Measurements from ENCODE around the gene BTBD9.

The BTBD9 gene

GRCh38 chr6:38187811-38188590 lies 451.7 kb downstream of the BTBD9 start:
- DNase-seq: no peak

DNA sequence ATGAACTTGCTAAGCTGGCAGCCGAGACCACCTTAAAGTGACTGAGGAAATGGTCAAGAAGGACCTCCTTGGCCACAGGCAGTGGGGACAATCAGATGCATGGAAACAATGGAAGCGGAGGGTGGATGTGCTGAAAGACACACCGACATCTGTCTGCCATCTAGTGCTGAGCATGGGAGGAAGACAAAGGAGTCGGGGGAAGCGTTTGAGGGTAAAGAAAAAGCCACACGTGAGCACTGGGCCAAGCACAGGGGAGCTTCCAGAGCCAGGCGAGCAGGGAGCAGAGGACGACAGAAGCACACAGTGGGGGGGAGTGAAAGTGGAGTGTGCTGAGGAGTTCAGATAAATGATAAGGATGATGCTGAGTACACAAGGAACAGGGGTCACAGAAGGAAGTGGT lies 452.4 kb downstream of the BTBD9 start:
- no peak for DNase-seq

DNA sequence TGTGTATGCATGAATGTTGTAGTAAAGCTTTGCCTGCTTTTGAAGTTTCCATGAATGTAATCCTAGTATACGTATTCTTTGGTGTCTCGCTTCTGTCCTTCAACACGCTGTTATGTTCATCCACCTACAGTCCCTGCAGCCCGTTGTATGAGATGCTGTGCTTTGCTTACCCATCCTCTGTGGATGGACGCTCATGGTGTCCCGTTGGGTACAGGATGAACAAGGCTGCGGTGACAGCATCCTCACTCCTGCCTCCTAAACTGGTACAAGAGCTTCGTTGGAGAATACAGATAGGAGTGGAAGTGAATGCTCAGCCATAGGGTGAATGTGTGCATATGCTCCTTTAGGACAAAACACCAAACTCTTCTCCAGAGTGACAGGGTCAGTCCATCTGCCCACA lies 454.0 kb downstream of the BTBD9 start:
- DNase-seq: no peak

DNA sequence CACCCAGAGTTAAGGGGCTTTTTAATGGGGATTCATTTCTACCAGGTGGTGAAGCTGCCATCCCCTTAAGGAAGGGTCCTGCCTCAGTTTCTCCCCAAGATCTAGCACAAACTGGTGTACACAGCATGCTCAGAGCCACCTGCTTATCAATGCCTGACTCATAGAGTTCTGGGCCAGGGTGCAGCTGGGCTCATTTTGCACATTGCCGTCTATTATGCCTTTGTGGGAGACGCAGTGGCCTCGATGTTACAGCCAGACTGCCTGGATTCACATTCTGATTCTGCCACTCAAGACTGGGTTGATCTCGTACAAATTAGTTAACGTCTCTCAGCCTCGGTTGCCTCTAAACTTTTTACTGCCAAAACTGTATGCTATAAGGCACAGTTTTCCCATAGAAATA lies 454.5 kb downstream of the BTBD9 start:
- no peak for DNase-seq

- no peak for DNase-seq
Observed at GRCh38 chr6:38184585-38185080, 455.1 kb downstream of the BTBD9 start.

GRCh38 chr6:38183856-38184584 lies 455.7 kb downstream of the BTBD9 start:
- no peak for DNase-seq

- no peak for DNase-seq
Observed at GRCh38 chr6:38182426-38182825, 457.3 kb downstream of the BTBD9 start.

GRCh38 chr6:38180586-38180985 lies 459.1 kb downstream of the BTBD9 start:
- DNase-seq: no peak

GRCh38 chr6:38179794-38180430 lies 459.8 kb downstream of the BTBD9 start:
- no peak for DNase-seq

- DNase-seq: no peak
Observed at GRCh38 chr6:38179300-38179699, 460.4 kb downstream of the BTBD9 start.

GRCh38 chr6:38178584-38178886 lies 461.2 kb downstream of the BTBD9 start:
- DNase-seq: no peak

DNA sequence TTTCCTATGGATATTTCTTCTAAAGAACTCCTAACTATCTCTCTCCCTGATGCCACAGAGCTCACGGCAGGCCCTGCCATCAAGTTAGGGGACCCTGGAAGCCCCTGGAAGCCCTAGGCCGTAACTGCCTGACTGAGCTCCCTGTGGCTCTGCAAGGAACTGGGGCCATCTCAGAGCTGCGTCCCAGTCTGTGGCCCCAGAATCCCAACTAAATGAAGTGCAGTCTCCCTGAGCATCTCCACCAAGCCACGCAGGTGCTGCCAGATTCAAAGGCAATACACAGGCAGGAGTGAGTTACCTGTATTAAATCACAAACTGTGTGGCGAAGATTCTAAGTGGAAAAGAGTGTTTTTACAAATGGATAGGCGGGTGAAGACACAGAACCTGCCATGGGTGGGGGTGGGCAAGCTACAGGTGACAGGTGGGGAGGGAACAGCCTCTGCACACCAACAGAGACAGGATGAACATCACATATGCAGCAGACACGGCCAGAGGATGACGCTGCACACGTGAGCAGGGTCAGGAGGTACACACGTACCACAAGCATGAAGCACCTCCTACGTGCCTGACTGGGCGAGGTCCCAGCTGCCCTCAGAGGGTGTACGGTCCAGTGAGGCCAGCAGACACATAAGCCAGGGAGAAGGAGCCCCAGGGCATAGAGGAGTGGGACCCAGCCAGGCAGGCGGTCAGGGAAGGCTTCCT lies 461.7 kb downstream of the BTBD9 start:
- no peak for DNase-seq

DNA sequence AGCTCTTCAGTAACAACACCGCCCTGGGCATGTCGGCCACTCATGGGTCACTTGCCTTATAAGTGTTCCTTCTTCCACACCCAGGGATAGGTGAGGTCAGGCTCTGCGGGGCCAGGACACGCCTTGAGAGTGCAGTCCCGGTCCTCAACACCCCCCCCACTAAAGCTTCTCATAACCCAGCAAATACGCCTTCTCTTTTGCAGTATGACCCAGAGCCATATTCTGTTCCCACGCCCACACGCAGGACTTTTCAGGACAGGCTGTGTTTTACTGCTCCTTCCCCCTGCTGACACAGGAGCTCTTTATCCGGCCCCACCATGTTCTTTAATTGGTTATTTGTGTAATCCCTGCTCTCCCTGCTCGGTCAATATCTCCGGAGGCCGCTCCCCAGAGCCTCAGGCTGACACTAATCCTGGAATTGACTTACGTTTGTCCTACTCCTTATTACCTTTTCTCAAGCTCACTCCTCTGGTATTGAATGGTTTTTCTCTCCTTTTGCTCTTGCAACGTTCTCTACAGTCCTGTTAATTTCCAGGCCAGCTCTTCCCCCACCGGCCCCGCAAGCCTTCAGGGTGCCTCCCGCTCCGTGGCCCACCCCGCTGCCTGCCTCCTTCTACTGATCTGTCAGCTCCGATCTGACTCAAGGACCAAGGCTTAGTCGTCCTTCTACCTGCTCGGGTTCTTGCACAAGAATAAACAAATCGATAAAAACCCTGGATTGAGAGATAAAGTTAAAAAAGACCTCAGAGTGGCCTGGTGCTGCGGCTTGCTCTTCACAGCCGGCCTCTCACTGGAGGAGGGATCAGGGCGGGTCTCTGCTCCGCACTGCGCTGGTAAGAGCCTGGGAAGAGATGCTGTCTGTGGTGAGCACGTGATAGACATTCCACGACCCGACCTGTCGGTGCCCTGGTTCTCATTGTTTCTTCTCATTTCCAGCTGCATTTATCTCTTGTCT lies 462.7 kb downstream of the BTBD9 start:
- DNase-seq: no peak

- DNase-seq: no peak
Observed at GRCh38 chr6:38175786-38176185, 463.9 kb downstream of the BTBD9 start.

DNA sequence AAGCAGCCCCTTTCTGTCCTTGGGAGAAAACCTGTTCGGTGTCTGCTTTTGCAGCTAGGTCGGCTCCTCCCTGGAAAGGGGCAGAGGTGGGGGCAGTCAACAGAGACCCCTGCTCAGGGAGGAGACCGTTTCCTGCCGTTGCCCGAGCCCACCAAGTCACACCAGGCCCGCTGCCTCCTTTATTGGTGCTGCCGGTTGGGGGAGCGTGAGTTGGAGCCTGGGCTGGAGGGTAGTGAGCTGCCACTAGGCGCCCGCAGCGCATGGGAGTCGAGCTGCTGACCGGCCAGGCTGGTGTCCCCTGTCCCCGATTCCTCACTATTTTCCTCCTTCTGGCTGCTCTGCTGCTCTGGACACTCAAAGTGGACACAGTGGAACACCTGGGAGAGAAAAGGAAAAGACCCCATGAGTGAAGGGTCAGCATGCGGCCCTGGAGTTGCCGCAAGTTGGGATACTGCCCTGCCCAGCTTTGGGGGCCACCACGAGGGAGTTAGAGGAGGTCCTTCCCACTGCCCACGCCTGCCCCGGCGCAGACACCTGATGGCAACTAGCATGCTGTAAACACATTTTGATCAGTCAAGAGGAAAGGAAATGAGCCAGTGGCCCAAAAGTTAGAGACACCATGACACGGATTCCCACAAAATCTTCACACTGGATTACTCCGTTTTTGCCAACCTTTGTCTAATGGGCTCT lies 464.8 kb downstream of the BTBD9 start:
- no peak for DNase-seq

- DNase-seq: no peak
Observed at GRCh38 chr6:38174315-38174714, 465.4 kb downstream of the BTBD9 start.

DNA sequence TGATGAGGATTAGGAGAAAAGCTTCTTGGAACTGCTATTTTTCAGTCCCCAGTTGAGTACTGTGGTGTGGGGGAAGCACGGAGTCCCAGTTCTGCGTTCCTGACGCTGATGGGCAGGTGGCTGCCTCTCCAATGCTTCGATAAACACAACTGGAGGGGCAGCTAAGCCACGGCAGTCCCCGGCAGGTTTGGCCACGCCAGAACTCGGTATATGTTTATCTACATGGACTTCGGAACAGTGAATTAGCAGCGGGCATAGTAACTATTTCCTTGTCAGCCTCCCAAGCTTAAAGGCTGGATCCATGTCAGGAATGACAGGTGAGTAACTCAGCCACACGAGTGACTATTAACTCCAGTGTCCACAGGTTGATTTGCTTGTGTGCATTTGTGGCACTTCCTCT lies 465.8 kb downstream of the BTBD9 start:
- no peak for DNase-seq

DNA sequence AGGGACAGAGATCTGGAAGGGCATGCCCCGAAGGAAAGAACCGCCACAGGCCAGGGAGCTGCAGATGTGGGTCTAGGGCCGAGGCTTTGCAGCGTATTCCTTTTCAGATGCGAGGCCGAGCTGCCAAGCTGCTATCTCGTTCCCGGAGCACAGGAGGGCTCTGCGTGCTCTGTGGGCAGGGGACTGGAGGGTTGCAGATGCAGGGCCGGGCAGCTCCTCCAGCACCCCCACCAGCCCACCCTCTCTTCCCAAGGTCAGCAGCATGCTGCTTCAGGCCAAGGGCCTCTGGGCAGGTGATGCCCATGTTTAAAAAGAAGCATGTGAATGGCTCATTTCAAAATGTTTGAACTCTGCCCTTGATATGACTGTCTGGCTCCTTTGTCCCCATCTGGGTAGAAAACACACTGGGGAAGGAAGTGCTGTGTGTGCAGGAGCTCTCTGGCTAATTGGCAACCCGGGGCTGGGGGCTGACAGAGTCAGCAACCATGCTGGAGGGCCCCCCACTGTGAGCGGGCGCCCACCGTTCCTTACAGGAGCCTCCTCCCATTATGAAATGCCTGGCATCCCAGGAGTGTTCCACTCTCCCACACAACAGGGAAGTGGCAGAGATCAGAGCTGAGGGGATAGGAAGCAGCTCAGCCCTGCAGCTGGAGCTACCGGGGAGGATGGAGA lies 466.9 kb downstream of the BTBD9 start:
- DNase-seq: no peak

DNA sequence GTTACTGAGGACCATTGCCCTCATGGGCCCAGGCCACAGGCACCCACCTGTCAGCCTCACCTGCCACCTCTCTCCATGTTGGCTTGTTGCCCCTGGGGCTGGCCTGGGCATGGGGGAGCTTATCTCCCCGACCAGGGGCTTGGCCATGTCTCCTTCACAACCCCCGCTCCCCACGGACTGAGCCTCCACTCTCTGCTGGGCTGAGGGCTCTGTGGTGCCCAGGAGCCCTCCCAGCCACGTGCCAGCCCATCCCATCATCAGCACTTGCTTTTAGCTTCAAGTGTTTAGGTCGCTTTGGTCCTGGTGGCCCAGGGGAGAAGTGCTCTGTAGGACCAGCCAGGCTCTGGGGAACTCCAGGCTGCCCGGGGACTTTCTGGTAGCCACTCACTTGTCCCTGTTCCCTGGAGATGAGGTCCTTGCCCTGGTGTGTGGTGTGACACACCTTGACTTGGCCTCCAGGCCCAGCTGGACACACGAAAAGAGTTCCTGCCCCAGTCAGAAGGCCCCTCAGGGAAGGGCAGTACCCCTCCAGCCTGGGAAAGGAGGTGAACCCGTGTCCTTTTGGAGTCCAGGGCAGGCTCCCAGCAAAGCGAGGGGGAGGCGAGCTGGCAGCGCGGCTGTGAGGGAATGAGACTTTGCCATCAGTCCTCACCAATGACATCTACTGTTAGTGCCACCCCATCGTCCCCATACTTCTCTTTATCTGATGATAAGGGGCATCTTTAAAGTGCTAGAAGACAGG lies 467.6 kb downstream of the BTBD9 start:
- DNase-seq: no peak

GRCh38 chr6:38170666-38171355 lies 468.9 kb downstream of the BTBD9 start:
- DNase-seq: no peak
